NK-92 (cell line): ENCODE data around the gene ZNF142.

Experiments
- DNase-seq: peaks from one replicate; lab custom pipeline; 2025; ENCODE audit not compliant: unreplicated experiment; lab: John Stamatoyannopoulos, UW

ZNF142 gene

GRCh38 chr2:218648088-218648786 is 11.2 kb downstream of the ZNF142 start:
- DNase-seq: no peak

- no peak for DNase-seq
Measured at GRCh38 chr2:218645126-218645525, 14.3 kb downstream of the ZNF142 start.

- DNase-seq: no peak
Measured at GRCh38 chr2:218644721-218645120, 14.7 kb downstream of the ZNF142 start.

- no peak for DNase-seq
Measured at GRCh38 chr2:218643751-218644310, 15.6 kb downstream of the ZNF142 start.

- DNase-seq: no peak
Measured at GRCh38 chr2:218642786-218643185, 16.6 kb downstream of the ZNF142 start.

GRCh38 chr2:218642121-218642656 is 17.2 kb downstream of the ZNF142 start:
- DNase-seq: no peak

GRCh38 chr2:218638372-218638771 is 21.1 kb downstream of the ZNF142 start:
- DNase-seq: no peak

- DNase-seq: no peak
Measured at GRCh38 chr2:218635719-218636118, 23.7 kb downstream of the ZNF142 start.

- no peak for DNase-seq
Measured at GRCh38 chr2:218631837-218632236, 27.6 kb downstream of the ZNF142 start.

GRCh38 chr2:218627939-218628338 is 31.5 kb downstream of the ZNF142 start:
- no peak for DNase-seq

GRCh38 chr2:218626369-218626768 is 33.1 kb downstream of the ZNF142 start:
- DNase-seq: no peak

- DNase-seq: no peak
Measured at GRCh38 chr2:218623366-218623705, 36.1 kb downstream of the ZNF142 start.

GRCh38 chr2:218622606-218623365 is 36.6 kb downstream of the ZNF142 start:
- DNase-seq: no peak

GRCh38 chr2:218621007-218621406 is 38.4 kb downstream of the ZNF142 start:
- no peak for DNase-seq

GRCh38 chr2:218618102-218618860 is 41.1 kb downstream of the ZNF142 start:
- DNase-seq: no peak

GRCh38 chr2:218615868-218616315 is 43.5 kb downstream of the ZNF142 start:
- no peak for DNase-seq

- DNase-seq: no peak
Measured at GRCh38 chr2:218607436-218608115, 51.8 kb downstream of the ZNF142 start, which contains the start of gene PLCD4. TSS of gene PLCD4 (plus strand) at chr2:218607899. CDS start at chr2:218615740, 7,841 bp downstream.

- no peak for DNase-seq
Measured at GRCh38 chr2:218605432-218605831, 54.0 kb downstream of the ZNF142 start.
